ENCODE measurements around the gene FAM168A.
"Not testable (repeated sequence)": the region's sequence is repeated elsewhere in the genome, so short reads cannot be mapped to it uniquely, and the experiment has no call there.

The FAM168A gene

DNA sequence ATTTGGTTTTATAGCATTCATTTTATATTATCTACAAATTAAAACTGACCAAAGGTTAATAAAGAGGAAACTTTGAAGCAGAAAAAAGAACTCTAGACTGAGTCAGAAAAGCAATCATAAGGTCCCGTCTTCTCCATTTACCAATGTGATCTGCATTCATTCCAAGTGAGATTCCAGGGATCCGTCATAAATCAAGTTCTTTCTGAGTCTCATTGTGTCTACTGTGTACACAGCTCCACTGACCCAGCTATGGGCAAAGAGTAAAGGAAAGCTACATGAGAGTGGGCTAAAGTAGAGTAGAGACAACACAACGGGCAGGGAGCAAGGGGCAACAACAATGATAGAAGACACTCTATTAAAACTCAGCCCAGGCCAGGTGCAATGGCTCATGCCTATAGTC lies 15.3 kb downstream of the FAM168A start:
- TF ChIP-seq, protein P1, sequence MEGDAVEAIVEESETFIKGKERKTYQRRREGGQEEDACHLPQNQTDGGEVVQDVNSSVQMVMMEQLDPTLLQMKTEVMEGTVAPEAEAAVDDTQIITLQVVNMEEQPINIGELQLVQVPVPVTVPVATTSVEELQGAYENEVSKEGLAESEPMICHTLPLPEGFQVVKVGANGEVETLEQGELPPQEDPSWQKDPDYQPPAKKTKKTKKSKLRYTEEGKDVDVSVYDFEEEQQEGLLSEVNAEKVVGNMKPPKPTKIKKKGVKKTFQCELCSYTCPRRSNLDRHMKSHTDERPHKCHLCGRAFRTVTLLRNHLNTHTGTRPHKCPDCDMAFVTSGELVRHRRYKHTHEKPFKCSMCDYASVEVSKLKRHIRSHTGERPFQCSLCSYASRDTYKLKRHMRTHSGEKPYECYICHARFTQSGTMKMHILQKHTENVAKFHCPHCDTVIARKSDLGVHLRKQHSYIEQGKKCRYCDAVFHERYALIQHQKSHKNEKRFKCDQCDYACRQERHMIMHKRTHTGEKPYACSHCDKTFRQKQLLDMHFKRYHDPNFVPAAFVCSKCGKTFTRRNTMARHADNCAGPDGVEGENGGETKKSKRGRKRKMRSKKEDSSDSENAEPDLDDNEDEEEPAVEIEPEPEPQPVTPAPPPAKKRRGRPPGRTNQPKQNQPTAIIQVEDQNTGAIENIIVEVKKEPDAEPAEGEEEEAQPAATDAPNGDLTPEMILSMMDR (IDR thresholded peaks at IDR 0.05; ENCODE audit: low read depth, low read length, missing control alignments): no peak
- no peak overlapping the region for H3K4me3 ChIP-seq (ENCODE audit: low read depth, low read length)
- no peak for DNase-seq (ENCODE audit: low read depth)

GRCh38 chr11:73580749-73581148 lies 17.2 kb downstream of the FAM168A start:
- not testable (repeated sequence) for H3K4me3 ChIP-seq (ENCODE audit: low read depth, low read length); DNase-seq (ENCODE audit: low read depth)

DNA sequence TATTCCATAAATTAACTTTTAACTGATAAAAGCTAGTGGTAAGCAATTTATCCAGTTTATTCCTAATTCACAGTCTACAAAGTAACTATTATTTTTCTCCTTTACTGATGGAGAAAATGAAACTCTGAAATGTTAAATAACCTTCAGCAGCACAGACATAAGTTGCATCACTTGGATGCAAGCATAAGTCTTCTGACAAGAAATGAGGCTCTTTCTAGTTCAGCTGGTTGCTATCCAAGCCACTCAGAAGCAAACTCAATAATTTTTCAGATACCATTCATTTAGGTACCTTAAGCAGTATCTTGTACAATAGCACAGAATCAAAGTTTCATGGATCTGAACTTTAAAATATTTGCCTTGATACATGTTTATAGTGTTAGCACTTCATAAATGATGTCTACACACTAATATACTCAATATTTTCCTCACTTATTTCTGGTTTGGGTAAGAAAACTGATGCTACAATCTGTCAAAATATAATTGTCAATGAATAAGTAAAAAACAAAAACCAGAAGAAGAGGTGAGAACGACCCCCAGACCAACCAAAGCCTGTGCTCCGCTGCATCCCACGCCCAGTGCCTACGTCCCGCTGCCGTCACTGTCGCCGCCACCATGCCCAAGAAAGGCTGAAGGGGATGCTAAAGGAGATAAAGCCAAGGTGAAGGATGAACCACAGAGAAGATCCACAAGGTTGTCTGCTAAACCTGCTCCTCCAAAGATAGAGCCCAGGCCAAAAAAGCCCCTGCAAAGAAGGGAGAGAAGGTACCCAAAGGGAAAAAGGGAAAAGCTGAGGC lies 18.1 kb downstream of the FAM168A start:
- DNase-seq (ENCODE audit: low read depth): no peak
- TF ChIP-seq, protein P1 (IDR thresholded peaks at IDR 0.05; ENCODE audit: low read depth, low read length, missing control alignments): no peak
- no peak overlapping the region for H3K4me3 ChIP-seq (ENCODE audit: low read depth, low read length)

DNA sequence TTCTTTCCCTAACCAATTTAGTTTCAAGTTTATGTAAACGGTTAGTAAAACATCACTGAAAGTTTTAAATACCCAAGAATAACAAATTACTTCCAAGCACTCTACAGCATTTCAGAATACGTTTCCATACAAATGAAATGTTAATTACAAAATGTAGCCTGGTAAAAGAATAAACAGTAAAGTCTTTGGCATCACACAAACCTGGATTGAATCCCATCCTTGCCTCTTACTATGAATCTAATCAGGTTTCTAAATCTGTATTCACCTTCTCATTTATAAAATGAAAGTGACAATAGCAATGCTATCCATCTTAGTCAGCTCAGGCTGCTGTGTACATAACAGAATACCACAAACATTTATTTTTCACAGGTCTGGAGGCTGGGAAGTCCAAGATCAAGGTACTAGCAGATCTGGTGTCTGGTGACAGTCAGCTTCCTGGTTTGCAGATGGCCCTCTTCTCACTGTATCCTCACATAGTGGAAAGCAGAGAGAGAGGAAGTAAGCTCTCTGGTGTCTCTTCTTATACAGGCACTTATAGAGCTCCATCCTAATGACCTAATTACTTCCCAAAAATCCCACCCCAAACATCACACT lies 19.2 kb downstream of the FAM168A start:
- no peak overlapping the region for H3K4me3 ChIP-seq (ENCODE audit: low read depth, low read length)
- no peak for DNase-seq (ENCODE audit: low read depth)
- TF ChIP-seq, protein P1 (IDR thresholded peaks at IDR 0.05; ENCODE audit: low read depth, low read length, missing control alignments): no peak

DNA sequence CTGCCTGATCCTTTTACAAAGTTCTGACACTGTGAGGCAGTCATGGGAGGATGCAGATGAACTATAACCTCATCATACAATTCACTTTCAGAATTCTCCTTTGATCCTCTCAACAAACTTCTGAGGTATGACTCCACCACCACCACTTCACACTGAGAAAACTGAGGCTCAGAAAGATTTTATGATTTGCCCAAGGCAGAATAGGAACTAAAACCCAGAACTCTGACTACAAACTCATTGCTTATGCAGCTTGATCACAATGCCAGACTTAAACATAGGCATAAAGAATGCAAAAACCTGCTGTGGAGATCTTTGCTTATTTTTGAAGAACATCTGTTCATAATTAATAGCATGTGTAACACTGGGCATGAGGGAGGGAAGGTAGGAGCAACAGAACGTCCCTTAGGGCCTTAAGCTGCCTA lies 20.4 kb downstream of the FAM168A start:
- H3K4me3 ChIP-seq (ENCODE audit: low read depth, low read length): no peak overlapping the region
- TF ChIP-seq, protein P1 (IDR thresholded peaks at IDR 0.05; ENCODE audit: low read depth, low read length, missing control alignments): no peak
- DNase-seq (ENCODE audit: low read depth): no peak

DNA sequence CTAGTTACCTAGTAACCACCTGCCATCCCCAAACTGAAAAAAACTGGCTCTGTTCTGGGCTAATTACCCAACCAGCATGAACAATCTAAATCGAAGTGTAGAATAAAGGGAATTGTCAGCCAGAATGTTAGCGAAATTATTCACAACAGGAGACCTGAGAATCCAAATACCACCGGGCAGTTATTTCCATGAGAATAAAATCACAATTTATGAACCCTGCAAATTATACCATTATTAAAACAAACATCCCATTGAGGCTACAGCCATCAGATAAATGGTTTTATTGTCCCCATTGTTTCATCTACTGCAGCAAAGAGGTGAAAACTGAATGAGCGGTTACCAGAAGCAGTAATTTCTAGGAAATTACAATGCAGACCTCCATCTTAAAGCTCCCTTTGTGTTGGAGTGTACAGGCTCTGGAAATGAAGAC lies 21.7 kb downstream of the FAM168A start:
- TF ChIP-seq, protein P1 (IDR thresholded peaks at IDR 0.05; ENCODE audit: low read depth, low read length, missing control alignments): no peak
- no peak for DNase-seq (ENCODE audit: low read depth)

DNA sequence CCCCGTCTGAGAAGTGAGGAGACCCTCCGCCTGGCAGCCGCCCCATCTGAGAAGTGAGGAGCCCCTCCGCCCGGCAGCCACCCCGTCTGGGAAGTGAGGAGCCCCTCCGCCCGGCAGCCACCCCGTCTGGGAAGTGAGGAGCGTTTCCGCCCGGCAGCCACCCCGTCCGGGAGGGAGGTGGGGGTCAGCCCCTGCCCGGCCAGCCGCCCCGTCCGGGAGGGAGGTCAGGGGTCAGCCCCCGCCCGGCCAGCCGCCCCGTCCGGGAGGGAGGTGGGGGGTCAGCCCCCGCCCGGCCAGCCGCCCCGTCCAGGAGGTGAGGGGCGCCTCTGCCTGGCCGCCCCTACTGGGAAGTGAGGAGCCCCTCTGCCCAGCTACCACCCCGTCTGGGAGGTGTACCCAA lies 25.9 kb downstream of the FAM168A start:
- not testable (repeated sequence) for H3K4me3 ChIP-seq (ENCODE audit: low read depth, low read length); DNase-seq (ENCODE audit: low read depth)

More for the DNA sequence above, 21.7 kb downstream of the FAM168A start:
- no peak overlapping the region for H3K4me3 ChIP-seq (ENCODE audit: low read depth, low read length)

Data from GM12864 (cell line).